Activated naive CD4-positive, alpha-beta T cell (primary cell): ENCODE results near the gene TJAP1.
"Not testable (repeated sequence)": the region's sequence is repeated elsewhere in the genome, so short reads cannot be mapped to it uniquely, and the experiment has no call there.

Experiments used
- DNase-seq, 4 experiments: peaks; one replicate each; lab custom pipeline; 2025; lab: John Stamatoyannopoulos, UW

The TJAP1 gene

DNA sequence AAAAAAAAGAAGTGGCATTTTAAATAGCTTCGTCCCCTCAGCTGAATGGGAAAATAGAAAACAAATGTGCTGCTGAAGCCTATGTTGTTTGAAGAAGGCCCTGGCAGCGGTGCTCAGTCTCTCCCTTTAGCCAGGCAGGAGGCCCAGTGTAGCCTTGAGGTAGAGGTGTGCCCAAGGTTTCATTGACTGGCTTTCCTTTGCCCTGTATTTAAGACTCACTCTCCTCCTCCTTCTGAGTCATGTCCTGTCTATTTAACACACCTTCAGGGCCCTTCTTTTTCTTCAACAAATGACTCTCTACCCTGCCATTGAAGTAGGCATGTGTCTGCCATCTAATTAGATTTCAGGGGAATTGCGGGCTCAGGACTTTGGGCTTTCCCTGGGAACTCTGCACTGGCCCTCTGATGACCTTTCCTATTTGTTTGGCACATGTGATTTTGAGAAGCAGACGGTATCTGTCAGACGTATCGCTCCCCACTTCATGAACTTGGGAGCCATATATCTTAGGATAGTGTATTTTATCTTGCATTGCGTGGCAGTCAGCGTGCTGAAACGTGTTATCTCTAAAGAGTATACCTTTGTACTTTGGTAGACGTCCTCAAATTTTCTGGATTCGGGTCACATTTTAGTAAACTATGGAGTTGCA lies 4.3 kb downstream of the TJAP1 start:
- no peak for DNase-seq

DNA sequence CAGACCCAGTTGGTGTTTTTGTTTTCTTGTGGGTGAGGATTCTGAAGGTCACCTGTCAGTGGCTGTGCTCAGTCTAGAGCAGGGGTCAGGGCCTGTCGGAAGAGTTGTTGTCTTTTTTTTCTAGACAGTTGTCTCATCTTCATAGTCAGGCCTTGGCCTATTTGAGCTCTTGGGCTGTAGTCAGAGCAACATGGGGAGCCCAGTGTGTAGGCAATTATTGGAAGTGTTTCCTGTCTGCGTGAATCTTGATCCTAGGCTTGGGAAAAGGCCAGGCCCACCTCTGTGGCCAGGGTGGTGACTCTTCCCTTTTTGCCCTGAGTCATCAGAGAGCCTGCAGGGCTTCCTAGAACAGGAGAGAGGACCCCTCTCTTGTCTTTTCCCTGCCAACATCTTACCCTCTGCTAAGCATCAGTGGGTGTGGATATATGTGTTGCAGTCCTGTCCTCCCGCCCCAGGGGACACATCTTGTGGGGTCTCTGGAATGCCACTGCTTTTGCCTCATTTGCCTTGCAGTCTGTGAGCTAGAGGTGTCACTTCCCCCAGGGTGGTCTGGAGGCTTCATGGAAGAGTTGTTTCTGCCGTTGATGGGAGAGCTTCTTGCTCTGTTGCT lies 11.4 kb downstream of the TJAP1 start:
- DNase-seq: no peak

DNA sequence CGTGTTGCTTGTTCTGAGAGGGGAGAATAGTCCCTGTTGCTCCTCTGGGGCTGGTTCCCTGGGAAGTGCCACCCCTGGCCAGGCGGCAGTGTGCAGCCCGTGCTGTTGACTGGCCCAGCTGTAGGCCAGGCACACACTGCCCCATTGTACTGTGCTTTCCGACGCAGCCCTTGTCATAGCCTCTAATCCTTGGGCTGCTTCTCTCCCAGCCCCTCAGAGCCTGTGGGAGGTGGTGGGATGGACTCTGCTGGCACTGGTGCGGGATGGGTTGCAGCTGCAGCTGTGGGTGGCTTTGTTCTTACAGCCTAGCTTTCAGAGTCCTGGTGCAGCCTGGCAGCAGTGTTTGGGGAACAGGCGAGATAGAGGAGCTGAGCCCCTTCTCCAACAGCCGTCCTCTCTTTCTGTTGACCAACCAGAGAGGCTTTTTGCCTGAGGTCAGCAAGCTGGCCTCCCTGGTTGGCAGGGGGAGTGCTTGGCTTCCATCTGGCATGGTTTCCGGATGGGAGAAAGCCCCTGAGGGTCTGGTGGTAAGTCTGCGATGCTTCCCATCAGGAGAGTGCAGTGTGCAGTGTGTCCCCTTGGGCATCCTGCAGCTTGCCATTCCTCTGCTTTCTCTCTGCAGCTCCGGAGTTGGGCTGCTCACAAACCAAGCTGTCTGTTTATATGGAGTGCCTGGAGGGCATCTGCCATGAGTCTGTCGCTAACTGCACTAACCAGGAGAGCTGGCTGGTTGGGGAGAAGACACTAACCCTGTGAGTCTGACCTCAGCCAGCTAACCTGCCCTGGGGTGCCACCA lies 12.1 kb downstream of the TJAP1 start:
- DNase-seq: no peak

DNA sequence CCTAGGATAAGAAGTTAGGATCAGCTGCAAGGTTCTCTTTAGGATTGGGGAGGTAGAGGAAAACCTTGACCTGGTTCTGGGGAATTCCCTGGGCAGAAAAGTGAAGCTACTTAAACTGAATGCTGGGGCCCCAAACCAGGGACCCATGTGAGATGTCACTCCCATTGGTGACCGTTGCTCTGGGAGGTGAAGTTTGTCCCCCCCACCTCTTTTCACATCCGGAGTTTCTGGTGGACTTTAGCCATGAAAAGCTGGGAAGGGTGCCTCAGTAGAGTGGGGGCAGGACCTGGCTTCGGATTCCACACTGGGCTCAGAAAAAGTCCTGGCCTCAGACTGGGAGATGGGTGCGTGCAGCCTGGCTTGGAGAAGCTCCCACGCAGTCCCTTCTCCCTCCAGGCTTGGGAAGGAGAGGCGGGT lies 13.2 kb downstream of the TJAP1 start:
- no peak for DNase-seq

DNA sequence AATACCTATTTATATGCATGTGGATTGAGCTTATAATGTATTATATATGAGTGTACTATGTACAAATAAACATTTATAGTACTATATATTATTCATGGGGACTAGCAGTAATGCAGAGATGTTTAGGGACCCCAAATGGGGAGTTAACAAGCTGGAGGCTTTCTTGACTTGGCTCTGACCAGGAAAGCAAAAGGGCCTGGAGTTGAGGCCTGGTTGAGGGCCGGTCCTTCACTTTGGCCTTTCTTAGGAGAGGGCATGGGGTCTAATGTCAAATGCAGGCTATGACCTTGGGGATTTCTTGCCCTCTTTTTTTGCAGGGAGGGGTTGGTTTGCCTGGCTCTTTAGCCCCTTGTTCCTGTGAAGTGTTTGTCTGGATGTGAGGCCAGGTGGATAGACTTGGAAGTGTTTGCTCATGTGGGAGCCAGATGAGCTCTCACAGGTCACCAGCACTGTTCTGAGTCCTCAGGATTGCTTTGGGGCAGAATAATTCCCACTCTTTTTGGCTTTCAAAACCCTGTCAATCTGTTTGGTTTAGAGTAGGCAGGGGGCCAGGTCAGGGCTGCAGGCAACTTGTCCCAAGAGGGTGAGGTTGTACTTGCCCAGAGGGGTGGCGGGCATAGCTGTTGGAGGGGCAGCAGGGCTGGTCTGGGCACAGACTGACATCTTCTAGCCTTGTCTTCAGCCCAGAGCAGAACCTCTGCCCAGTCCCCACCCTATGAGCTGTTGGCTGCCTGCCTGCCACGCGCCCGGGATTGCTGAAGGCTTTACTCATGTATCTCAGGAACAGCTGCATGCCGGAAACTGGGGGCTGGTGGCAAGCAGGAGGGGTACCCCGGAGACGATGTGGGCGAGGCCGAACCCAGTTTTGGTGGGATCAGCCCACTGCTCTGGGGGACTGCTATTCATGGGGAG lies 14.6 kb downstream of the TJAP1 start:
- DNase-seq: no peak

DNA sequence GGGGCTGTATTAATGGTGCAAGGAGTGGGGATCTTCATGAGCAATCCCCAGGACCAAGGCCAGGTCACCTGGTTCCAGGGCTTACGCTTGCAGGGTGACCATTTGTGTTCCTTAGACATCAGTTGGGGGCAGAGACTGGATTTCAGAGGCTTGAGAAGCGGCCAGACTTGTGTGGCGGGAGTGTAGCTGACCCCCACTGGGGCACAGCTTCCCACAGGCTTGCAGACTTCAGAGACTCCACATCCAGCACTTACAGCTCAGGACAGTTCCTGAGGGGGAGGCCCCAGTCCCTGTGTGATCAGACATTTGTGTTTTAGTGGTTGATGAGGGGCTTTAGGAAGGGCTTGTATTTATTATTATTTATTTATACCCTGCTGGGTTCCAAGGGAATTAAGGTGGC lies 15.3 kb downstream of the TJAP1 start:
- no peak for DNase-seq

DNA sequence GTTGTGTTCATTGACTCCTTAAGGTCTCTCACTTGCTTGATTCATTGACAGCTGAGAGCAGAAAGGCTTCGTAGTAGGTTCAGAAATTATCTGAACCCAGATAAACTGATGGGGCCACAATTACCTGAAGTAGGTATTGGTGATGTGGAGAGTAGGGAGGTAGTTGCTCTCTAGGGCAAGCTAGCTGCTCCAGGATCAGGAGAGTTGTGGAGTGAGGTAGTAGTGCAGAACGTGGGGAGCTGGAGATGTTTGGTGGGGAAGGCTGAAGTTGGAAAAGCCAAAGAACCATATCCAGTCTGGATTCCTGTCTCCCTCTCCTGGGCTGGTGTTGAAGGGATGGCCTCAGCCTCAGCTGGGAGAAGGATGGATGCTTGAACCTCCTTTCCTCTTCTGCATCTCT lies 15.9 kb downstream of the TJAP1 start:
- DNase-seq: no peak

DNA sequence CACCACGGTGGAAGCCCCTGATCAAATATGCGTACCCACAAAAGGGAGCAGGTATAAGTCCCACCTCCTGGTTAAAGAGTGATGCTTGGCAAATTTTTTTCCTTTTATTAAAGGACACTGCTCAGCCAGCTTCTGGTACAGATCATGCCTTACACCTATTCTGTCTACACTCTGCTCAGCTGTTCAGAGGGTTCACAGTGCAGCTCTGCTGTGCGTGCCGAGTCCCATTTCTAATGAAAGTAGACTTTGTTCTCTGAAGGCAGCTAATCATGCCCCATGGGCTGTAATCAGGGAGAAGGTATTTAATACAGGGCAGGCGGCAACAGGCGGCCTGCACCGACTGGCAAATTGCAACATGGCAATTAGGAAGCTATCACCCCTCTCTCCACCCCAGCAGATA lies 16.5 kb downstream of the TJAP1 start:
- DNase-seq: no peak

DNA sequence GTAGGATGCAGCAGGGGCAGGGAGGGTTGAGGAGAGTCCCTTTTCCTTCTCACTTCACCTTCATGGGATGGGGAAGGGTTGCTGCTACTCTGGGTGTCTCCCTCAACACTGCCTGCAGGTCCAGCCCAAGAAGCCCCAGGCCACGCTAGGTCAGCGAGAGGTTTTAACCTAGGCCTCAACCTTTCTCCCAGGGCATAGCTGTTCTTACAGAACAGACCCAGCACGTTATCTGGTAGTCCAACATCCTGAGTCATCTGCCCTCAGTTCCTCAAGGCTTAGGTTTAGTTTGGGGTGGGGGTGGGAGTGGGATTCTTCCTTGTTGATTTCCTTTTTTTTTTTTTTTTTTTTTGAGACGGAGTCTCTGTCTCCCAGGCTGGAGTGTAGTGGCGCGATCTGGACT lies 17.0 kb downstream of the TJAP1 start:
- DNase-seq: no peak

DNA sequence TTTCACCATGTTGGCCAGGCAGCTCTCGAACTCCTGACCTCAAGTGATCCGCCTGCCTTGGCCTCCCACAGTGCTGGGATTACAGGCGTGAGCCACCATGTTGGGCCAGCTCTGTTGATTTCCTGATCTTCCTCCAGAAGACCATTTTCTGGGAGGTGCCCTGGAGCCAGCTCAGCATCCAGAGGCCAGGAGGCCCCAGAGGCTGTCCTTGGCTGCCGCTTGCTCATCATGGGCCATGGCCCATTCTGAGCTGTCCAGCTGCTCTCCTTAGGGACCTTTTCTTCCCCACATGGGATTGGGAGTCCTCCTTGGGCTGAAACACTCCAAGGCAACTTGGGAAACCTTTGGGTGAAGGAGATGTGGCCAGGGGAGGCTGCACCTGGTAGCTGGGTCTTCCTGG lies 17.4 kb downstream of the TJAP1 start:
- no peak for DNase-seq

DNA sequence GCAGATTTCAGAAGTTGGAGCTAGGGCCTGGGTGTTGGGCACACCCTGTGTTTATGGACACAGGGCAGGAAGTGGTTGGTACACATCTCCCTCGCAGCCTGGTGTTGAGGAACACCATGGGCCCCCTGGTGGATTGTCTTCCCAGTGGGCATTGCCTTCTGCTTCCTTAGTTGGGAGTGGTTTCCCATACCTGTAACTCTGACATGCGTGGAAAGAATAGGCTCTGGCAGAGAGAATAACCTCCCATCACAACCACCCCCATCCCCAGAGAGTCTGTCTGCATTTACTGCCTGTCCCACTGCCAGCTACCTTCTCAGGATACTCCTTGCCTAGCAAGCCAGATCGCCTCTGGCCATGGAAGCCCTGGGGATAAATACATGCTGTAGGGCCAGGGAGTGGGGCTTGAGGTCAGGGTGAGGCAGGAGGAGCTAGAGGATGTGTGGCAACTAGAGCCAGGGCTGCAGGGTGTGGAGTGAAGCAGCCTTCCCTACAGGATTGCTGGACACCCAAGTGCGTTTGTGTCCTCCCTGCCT lies 18.1 kb downstream of the TJAP1 start:
- DNase-seq: no peak

DNA sequence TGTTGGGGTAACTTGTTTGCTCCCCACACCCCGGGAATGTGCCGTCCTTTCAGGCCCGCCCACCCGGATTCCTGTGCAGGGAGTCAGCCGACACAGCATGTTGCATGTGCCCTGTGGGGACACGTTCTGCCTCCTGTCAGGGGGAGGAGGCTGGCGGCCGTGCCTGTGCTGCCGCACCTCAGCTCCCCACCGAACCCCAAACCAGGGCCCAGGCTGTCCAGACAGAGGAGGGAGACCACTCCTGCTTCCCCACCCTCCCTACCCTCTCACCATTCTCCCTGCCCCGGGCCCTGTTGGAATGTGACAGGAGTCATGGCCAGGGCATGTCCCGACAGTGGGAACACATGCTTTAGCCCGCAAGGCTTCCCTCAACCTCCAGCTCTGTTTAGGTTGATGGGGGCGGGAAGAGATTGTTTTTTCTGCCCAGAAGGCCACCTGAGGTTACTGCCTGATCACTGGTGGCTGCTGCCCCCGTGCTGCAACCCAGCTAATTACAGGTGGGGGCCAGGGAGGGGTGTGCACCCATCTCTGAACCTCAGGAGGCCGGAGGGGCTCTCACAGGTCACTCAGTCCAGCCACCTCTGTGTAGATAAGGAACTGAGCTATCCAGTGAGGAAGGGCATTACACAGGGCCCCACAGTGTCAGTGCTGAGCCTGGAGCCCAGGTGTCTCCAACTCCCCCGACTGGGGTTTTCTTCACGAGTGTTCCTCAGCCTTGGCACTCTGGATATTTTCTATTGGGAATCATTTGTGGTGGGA lies 19.2 kb downstream of the TJAP1 start:
- no peak for DNase-seq

DNA sequence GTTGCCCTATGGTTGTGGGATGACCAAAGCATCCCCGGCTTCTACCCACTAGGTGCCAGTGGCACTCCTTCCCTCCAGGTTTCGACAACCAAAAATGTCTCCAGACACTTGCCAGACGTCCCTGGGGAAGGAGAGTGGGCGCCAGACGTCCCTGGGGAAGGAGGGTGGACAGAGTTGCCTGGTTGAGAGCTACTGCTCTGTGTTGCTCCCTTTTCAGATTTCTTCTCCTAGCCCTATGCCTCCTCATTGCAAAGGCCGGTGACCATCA lies 19.7 kb downstream of the TJAP1 start:
- DNase-seq: no peak

DNA sequence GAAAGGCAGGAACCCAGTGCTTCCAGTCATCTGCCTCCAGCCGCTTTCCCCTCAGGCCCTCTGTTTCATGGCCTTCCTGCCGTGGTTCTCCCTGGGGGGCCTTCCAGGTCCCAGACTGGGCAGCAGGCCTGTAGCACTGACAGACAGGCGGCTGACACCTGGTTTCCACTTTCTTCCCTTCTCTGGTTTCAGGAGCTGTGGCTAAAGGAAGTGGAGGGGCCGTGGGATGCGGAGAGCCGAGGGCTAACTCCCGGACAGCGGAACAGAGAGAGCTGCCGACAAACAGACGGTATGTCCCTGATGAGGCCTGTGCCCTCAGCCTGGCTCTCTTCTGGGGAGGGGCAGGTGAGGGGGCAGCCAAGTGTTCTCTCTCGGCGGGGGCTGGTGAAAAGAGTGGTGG lies 20.3 kb downstream of the TJAP1 start:
- DNase-seq: no peak

DNA sequence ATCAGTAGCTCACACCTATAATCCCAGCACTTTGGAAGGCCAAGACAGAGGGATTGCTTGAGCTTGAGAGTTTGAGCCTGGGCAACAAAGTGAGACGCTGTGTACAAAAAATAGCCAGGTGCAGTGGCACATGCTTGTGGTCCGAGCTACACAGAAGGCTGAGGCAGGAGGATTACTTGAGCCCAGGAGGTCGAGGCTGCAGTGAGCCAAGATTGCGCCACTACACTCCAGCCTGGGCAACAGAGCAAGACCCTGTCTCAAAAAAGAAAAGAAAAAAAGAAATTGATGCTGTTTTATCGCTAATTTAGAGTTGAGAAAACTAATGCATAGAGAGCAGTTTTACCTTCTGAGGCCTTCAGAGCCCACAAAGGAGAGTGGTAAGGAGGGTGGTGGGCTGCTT lies 20.9 kb downstream of the TJAP1 start:
- not testable (repeated sequence) for DNase-seq

DNA sequence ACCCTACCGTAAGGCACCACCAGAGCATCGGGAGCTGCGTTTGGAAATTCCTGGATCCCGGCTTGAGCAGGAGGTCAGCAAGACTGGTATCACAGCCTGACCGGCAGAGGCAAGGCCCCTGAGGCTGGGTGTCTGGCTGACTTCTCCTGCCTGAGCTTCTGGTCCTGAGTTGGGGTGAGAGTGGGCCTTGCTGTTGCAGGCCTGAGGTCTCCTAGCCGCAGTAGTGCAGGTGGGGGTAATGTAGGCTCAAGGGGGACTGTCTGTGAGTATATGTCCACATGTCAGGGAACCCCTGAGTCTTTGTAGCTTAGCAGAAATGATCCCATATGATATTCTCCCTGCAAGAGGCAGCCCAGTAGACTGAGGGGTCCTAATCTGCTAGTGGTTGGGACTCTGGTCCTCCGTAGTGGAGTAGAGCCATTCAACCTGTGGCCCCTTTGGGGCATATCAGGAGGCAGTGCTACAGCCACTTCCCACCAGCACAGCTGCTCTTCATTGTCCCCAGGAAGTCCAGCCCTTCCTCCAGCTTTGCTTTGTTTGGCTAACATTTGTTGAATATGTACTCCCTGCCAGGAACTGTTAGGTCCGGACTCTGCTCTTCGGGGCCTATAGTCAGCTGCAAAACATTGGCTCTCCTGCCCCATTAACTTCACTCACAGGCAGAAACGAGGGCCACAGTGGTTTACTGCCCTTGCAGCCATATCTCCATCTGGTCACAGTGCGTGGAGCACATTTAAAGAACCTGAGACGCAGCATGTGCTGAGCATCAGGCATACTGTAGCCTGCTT lies 21.9 kb downstream of the TJAP1 start:
- DNase-seq: no peak

DNA sequence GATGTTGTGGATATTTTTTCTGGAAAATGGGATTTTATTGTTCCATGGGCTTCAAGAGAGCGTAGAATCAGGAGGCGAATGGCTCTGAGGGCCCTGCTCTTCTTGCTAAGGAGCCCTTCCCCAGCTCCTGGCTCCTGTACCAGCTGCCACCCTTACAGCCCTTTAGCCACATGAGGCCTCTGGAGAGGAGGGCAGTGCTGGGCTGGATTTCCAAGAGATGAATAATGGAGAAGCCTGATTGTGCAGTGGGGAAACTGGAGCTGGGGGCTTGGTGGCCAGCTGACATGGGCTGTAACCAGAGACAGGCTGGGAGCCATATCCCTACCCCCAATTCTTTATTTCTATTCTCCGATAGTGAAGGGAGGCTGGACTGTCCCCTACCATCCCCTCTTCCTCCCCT lies 23.6 kb downstream of the TJAP1 start:
- DNase-seq: no peak

DNA sequence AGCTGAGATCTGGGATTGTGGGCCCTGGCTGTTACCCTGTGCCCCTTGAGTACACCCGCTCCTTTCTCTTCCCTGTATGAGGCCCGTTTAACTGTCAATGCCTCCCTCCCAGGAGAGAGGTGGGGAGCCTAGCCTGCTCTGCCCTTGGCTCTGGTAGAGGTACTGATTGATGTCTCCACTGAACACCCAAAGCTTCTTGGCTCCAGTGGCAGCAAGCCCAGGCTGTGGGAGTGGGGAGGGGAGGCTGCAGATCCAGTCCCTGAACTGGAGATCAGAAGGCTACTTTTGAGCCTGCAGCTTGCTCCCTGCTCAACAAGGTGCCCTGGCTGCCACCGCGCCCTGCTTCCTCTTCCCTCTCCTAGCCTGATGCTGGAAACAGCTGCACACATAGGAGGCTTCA lies 25.3 kb downstream of the TJAP1 start:
- DNase-seq: no peak

DNA sequence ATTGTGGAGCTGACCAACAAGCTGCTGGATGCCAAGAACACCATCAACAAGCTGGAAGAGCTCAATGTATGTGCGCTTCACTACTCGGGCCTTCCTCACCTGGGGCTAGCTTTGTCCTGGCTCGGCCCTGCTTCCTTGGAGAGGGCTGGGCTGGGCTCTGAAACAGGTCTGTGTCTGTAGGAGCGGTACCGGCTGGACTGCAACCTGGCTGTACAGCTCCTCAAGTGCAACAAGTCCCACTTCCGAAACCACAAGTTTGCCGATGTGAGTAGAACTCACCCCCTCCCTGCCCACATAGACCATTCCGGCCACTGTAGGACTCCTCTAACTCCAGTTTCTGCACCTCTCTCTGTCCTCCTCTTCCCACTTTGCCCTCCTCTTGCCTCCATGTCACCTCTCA lies 26.1 kb downstream of the TJAP1 start:
- no peak for DNase-seq

DNA sequence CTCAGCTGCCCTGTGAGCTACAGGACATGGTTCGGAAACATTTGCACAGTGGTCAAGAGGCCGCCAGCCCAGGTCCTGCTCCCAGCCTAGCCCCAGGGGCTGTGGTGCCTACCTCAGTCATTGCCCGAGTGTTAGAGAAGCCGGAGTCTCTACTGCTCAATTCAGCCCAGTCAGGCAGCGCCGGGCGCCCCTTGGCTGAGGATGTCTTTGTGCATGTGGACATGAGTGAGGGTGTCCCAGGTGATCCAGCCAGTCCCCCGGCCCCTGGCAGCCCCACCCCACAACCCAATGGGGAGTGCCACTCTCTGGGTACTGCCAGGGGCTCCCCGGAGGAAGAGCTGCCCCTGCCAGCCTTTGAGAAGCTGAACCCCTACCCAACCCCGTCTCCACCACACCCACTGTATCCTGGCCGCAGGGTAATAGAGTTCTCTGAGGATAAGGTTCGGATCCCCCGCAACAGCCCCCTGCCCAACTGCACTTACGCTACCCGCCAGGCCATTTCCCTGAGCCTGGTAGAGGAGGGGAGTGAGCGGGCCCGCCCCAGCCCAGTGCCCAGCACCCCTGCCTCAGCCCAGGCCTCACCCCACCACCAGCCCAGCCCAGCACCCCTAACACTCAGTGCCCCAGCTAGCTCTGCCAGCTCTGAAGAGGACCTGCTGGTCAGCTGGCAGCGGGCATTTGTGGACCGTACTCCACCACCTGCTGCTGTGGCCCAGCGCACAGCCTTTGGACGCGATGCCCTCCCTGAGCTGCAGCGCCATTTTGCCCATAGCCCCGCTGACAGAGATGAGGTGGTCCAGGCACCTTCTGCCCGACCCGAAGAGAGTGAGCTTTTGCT lies 27.6 kb downstream of the TJAP1 start:
- no peak for DNase-seq
